Fibroblast of peridontal ligament (primary cell): Measurements from ENCODE around the gene SUPT6H.

Experiments
- DNase-seq: peaks from one replicate; pipeline ENCODE4 v3.0.0-alpha.2; 2010; ENCODE audit errors: extremely low read depth

Gene SUPT6H

DNA sequence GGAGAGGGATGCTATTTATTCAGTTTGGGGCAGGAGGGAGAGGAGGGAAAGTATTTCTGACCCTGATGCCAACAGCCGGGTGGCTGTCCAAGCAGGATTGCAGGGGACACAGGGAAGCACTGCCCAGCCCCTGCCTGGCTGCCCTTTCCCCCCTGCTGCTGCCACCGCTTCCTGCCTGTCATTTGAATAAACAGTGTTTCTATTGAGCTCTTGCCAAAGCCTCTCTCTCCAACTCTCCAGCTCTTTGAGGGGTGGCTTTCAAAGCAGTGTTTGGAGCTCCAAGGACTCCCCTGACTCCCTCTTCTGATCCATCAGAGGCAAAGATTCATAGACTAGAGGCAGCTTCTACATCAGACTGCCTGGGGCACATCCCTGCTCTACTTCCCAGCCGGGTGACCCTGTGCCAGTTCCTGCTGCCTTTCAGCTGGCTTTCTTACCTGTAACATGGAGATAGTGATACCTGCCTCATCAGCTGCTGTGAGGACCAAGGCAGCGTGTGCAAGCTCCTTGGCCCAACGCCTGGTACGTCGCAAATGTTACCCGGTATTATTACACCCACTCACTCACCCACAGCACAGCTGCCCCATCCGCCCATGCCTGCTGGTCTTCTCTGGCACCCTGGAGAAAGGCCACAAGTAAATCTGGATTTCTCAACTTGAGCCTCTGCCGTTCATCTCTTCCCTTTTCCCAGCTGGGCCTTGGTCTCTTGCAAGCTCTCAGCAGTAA is 40.2 kb downstream of the SUPT6H start:
- DNase-seq = no peak

DNA sequence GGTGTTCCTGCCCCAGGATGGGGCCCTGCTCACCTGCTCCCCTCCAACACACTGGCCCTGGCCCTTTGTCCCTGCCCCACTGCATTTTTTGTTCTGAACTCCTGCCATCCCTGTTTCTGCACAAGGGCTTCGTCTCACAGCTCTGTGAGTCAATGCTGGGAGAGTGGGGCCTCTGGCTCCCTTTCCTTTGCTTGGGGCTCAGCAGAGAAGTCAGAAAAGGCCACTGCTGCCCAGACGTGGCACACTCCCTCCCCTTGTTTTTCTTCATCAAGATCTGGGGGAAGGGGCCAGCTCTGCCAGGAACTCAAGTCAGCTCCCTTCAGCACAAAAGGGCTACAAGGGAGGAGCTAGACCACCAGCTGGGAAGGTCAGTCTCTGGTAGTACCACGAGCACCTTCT is 40.7 kb downstream of the SUPT6H start:
- DNase-seq = no peak

DNA sequence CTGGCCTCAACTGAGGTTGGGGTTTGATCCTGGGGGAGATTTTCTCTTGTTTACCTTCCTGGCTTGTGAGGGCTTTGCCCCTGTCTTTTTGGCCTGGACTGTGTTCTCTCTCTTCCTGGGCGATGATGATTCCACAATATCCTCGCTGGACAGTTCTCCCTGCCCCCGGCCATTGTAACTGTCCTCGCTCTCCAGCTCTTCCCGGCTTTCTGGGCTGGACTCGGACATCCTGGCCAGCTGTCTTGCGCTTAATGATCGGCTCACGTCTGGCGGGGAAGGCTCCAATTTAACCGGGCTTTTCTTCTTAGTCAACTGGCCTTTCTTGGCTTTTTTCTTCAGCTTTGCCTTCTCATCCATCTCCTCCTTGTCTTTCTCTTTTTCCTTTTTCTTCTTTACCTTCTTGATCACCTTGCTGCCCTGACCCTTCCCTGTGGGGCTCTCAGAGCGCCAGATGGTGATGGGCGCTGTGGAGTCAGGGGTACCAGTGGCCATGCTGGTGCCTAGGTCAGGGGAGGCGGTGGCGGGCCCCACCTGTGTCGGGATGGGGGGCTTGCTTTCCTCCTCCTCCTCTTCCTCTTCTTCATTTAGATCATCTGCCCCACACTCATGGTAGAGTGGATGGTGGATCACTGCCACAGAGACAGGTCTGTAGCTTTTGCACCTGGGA is 41.7 kb downstream of the SUPT6H start:
- DNase-seq = no peak

DNA sequence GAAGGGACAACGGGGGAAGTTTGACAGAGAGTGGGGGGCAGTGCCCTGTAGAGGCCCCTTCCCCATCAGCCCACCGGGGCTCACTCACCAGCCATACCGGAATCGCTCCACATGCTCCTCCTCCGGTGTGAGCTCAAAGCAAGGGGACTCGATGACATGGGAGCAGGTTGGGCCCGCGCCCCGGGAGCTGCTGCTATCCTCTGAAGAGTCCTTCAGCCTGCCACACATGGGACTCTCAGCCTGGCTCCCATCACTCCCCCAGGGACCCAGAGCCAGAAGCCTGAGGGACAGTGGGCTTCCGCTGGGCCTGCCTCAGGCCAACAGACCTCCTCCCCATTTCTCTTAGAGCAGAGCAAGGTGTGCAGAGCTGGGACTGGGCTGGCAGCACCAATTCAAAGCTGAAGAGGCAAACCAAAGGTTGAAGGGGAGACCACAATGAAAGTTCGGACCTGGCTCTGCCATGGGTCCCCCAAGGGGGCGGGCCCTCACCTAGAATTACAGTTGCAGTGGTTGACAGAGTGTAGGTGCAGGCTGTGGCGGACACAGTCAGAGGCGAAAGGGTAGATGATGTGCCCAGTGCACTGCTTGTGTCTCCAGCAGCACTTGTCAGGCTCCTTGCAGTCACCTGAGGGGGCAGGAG is 42.3 kb downstream of the SUPT6H start:
- DNase-seq = no peak

DNA sequence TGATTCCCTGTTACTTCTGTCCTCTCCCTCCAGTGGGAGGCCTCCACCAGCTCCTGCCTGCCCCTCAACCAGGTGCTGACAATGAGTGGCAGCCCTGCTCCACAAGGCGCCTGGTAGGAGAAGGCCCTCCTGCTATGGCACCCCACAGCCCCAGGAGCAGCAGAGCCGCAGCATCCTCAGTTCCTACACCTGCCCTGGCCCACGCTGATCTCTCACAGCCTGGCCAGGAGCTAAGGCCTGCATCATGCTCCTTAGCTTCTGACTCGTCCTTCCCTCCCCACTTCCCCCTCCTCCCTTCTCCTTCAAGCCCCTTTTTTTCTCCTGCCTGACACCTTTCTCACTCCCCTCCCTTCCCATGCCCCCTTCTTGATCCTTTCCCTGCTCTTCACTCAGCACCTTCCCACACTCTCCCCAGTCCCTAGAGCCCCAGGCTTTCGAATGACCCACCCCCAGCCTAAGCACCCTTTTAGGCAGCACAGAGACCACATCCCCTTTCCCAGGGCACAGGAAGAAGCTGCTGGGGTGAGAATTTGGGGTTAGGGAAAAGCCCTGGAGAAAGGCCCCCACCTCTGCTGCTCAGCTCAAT is 43.2 kb downstream of the SUPT6H start:
- DNase-seq = no peak

DNA sequence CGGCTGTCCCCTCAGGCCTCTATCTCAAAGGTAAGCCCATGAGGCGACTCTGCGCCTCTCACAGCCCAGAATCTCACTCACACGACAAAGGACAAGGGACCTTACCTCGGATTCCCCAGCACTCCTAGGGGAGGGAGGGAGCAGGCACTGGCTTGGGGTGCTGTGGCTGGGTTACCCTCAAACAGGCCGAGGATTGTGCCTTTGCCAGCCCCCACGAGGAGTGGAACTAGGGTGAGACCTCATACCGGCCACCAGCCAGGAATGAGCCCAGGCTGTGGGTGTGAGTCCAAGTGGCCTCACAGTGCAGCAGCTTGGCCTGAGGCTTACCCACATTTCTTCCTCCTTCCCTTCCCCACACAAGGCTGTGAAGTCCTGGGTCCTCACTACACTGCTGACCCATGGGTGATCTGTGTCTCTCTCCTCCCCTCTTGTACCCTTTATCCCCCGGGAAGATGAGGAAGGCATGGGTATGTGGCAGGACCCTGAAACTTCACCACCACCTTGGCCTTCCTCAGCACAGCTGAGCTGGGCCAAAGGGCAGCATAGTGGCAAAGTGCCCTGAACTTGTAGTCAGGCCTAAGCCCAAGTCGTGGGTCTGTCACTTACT is 43.8 kb downstream of the SUPT6H start:
- DNase-seq = no peak

DNA sequence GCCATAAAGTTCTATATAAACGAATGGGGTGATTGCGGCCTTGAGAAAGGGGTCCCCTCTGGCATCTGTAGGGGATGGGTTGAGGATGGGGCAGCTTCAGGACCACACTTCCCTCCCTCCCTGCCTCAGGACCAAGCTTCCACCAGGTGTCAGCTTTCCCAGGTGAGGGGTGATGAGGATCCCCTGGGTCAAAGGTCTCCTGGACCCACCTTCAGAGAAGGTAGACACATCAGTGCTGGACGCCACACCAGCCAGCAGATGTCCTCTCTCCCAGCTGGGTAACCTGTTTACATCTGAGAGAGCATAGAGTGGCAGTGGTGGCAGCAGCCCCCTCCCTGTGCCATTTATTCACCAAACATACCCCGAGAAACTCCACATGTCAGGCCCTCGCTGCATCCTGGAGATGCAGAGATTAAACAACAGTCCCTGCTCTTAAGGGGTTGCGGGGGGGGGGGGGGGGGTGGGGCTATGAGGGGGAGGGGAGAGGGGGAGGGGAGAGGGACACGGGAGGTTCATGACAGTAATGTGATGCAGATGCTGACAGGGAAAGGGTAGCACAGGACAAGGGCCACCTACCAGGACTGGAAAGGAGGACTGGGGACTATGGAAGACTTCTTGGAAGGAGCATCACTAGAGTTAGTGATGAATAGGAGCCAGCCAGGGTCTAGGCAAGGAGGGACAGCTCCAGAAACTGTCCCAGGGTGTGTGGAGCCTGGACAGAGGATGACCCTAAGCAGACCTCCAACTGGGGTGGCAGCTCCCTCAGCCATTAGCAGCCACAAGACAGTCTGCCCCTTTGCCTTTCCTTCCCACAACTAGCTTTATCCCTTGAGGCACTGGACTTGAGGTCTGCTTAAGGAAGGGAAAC is 44.7 kb downstream of the SUPT6H start:
- DNase-seq = no peak

DNA sequence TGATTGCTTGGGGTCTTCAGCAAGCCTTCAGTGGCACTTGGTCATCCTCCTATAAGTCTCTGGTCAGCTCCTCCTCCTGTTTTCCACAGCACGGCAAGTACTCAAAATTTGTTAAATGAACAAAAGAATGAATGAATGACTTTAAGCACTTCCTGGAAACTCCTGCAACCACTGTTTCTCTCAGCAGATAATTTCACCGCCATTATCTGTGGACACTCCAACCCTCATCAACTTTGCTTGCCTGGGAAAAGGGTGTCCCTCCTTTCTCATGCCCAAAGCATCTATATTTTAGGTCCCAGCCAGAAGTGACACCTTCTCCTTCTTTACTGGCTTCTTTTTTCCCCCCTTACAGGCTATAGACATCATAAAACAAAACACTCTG is 45.3 kb downstream of the SUPT6H start:
- DNase-seq = no peak

DNA sequence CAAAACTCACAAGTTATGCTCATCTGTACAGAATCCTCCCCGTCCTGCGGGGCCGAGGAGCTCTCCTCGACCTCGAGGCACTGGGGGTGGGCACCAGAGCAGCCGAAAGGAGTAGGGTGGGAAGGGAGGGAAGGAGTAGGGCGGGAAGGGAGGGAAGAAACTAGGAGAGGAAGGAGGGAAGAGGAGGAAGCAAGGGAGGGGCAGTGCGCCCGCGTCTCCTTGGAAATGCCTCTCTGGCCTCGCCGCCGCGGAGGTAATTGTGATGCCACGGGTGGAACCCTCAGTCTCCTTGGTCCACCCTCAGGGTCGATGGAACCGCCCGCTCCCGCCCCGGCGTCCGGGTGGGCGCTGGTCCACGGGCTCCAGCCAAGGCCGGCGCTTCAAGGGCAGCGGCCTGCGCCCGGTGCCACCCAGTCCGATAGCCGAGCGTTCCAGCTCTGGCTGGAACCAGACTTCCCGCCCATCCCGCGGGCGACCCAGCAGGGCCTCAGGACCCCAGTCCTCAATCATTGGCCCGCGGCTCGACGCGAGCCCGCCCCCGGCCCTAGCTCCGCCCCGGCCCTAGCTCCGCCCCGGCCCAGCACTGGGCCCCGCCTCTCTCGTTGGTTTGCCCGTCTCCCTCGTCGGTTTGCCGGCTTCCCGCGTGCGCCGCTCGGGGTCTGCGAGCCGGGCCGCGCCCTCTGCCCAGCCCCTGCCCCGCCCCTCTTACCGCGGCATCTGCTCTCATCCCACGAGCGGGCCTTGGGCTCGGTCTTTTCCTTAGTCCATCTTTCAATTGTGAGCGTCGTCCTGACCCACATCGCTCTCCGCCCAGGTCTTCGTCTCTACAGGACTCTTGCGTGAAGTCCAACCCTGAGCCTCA is 49.1 kb downstream of the SUPT6H start:
- DNase-seq = peak; percentile 79

DNA sequence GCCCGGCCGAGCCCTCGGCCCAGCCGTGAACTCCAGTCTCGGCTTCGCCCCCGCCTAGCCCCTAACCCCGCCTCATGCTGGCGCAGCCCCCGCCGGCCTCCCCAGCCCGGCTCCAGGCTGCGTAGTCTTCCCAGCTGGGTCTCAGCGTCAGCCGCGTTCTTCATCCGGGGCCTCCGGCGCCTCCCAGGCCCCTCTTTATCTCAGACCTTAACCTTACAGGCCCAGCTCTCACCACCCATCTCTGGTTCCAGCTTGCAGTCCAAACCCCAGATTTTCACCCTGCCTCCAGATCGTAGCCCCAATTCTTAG is 49.7 kb downstream of the SUPT6H start, which contains the start of gene PROCA1:
Gene PROCA1, minus strand, starts transcription at position 166 of the 309 bp plus-strand sequence. CDS start 228 bp downstream, outside the sequence.
- no peak for DNase-seq

DNA sequence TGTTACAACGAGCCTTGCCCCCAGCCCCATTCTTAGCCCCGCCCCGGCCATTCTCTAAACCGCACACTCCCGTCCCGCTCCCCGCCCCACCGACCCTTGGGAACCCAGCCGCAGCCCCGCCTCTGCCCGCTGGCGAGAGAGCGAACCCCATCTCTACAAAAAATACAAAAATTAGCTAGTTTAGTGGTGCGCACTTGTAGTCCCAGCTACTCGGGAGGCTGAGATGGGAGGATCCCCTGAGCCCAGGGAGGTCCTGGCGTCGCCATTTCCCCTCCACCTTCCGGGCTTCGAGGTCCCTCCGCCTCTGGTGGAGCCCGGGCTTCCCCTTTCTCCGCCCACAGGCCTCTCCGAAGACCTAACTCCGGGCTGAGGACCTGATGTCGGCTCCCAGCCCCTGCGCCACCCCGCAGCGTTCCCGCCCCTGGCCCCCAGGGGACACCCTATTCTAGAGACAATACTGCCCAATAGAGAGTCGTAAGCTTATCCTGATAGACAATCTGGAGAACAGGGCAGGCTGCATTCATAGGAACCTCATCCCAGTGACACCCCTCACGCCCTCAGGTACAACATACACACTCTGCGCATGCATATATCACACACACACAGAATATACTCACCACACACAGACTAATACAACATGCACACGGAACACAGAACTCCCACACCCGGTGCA is 50.2 kb downstream of the SUPT6H start:
- DNase-seq = no peak

DNA sequence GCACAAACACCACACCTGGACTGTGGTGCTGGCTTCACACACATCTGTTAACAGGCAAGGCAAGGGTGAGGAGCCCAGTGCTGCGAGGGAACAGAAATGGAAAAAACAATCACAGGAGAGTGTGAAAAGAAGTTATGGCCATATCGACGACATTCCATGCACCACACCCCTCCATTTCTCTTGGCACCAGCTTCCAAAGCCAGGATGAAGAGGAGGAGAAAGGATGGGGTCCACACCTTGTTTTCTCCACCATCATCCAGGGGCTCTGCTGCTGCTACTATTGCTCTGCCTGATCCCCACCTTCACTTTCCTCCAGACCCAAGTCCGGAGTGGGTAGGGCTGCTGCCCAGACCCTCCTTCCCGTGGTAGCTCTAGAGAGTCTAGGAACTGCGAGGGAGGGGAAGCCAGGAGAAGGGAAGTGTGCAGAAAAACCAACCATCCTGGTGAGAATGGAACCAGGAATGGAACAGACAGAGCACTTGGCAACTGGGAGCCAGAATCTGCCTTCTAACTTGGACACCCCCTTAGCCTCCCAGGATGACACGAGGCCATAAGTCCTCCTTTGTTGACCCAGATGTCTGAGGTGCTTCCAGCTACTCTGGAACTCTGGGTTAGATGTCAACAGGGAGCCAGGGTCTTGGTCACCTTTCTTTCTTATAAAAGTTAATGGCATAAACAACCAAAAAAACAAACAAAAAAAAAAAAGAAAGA is 50.9 kb downstream of the SUPT6H start:
- no peak for DNase-seq

DNA sequence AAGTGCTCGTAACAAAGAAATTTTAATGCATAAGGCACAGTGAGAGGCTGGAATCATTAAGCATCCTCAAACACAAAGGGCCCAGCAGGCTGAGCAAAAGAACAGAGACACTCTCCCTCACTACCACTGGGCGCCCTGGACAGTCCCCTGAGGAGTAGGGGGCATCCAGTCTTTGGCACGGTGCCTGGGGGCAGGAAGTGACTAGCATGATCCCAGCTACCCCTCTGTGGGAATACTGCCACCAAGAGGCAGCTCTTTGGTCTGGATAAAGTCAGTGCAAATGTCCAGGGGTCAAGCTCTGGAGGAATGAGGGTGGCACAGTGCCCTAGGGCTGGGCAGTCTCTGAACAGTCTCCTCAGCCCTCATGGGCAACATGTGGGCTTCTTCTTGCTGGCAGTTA is 52.3 kb downstream of the SUPT6H start:
- DNase-seq = no peak

DNA sequence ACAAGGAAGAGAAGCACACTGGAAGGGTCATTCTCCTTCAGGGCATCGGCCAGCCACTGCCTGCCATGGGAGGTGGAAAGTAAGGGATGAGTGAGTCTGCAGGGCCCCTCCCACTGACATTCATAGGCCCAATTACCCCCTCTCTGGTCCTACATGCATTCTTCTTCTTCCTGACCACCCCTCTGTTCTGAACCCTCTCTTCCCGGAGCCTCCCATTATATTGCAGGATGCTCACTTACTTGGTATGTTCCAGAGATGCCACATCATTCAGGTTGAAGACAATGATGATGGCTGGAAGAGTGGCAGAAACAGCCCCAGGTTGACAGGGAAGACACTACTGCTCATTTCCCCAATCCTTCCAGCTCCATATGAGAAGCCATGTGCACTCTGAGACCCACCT is 53.2 kb downstream of the SUPT6H start:
- DNase-seq = no peak

DNA sequence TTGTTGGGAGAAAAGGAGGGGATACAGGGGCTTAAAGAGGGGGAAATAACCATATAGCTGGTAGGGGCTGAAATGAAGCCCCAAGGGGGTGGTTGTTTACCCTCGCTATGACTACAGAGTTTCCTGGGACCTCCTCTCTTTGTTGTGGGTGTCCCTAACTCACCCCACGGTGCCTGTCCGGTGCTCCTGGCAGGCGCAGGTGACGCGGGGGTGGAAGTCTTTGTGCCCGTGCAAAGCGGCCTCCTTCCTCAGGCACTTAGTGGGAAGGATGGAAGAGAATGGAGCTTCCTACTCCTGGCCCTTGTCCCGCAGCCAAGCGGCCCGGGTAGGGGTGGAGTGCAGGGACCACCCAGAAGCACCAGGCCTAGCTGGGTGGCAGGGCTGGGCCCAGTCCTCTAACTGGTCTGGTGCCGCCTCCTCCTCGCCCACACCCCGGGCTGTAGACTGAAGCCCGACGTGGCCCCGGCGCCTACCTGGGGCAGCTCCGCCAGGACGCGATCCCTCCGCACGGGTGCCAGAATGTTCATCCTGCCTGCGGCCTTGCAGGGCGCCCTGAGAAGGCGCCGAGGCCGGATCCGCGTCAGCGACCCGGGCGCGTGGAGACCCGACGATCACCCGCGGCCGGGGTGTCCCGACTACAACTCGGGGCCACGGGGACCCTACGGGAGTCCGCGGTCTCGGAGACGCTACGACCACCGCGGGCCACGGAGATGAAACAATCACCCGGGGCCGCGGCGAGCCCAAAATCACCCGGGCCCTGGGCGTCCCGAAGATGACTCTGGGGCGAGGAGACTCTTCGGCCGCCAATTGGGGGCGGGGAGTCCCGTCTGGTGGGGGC is 55.0 kb downstream of the SUPT6H start:
- peak; percentile 27 for DNase-seq

DNA sequence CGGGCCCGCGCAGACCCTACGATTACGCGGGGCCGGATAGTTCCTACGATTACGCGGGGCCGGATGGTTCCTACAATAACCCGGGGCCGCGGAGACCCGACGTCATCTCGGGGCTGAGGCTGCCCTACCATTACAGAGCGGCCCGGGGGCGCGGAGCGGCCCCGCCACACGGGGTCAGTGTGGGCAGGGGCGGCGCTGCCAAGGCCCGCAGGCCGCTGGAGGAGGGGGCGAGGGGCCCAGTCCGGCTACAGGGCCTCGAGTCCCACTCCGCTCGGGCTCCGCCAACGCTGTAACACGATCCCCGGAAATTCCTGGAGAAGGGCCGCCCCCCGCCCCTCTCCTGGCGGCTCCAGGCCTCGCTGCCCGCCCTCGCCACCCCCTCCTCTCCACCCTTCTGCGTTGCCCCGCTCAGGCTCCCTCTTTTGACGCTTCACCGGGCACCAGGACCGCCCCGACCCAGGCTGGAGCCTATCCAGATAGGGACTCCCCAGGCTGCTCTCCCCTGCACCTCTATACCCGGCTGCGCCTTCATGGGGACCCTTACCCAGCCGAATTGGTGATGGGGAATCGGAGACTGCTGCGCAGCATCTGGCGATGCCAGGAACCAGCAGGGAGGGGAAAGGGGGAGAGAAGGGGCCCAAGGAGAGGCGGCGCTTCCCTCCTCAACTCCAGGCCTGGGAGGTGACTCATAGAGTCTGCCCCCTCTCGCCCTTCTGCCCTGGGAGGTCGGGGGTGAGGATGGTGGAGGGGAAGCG is 55.8 kb downstream of the SUPT6H start, which contains the start of gene RAB34:
Gene RAB34, minus strand, starts transcription at position 291 of the 755 bp plus-strand sequence. CDS start 602 bp downstream, outside the sequence.
- peak; percentile 84 for DNase-seq

DNA sequence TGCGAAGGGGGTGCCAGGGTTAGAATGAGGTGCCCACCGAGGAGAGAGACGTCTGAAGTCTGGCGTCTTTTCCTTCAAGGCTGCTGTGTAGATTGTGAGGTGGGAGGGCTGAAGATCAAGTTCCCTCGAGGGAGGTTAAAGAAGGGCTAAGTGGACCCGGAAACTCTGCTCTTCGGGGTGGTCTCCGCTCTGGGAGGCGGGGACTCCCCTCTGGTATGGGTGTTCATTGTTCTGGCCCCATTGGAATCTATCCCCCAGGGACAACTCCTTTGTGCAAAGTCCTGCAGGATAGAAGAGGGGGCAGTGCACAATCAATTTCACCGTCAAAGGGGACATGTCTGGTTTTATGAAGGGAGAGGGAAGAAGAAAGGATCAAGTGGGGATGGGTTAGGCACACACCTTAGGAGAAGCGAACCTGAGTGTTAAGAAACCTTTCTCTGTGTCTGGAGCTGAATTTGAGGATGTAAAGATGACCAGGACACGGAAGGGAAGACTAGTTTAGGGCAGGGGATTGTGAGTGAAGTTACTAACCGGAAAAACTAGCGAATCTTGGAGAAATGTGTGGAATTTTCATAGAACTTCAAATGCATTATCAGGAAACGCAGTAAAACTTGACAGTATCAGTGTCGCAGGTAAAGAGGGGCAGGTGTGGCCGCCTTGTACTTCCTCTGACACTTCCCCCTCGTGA is 56.5 kb downstream of the SUPT6H start:
- peak; percentile 13 for DNase-seq
